Adrenal gland (tissue), 5 donors: ENCODE data around the gene ZNRF1.

Source experiments
- POLR2A ChIP-seq, 2 donors: fragments of 450-650 bp; IDR thresholded peaks; one replicate each; pipeline ENCODE4 v1.6.1; 2017; ENCODE audit warnings: antibody characterized with exemption in 2 of 2, mild to moderate bottlenecking in 2 of 2, moderate library complexity in 1 of 2
- TF ChIP-seq, protein P1 (sequence below), 6 experiments: fragments of 450-650 bp in 4 of 6; fragments of 200-600 bp in 2 of 6; sonication (generic) in 1 of 6; IDR thresholded peaks; 1 replicate in 5 of 6; 2 replicates in 1 of 6; pipeline versions ENCODE4 v1.5.1 to v1.8.0; 2016 to 2021; ENCODE audit warnings: antibody characterized with exemption in 6 of 6, mild to moderate bottlenecking in 2 of 6, moderate library complexity in 1 of 6
- donor health status: DM: no; HTN: no; CAD: no.

DNA sequence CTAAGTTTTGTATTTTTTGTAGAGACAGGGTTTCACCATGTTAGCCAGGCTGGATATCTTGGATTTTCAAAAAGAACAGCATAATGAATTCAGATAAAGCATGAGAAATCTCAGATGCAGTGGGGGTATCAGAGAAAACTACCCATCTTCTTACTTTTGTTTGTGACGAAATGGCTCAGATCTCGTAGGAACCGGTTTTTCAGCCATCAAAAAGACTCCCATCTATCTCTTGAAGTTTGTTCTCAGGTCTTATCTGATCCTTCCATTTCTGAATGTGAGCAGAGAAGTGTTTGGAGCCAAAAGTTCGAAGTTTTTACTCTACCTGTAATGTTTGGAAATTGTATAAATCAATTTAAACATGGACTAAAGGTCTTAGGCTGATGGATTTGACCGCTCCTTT lies 60.6 kb downstream of the ZNRF1 start:
- no peak for TF ChIP-seq POLR2A (IDR thresholded peaks at IDR 0.05)
- TF ChIP-seq, protein P1, sequence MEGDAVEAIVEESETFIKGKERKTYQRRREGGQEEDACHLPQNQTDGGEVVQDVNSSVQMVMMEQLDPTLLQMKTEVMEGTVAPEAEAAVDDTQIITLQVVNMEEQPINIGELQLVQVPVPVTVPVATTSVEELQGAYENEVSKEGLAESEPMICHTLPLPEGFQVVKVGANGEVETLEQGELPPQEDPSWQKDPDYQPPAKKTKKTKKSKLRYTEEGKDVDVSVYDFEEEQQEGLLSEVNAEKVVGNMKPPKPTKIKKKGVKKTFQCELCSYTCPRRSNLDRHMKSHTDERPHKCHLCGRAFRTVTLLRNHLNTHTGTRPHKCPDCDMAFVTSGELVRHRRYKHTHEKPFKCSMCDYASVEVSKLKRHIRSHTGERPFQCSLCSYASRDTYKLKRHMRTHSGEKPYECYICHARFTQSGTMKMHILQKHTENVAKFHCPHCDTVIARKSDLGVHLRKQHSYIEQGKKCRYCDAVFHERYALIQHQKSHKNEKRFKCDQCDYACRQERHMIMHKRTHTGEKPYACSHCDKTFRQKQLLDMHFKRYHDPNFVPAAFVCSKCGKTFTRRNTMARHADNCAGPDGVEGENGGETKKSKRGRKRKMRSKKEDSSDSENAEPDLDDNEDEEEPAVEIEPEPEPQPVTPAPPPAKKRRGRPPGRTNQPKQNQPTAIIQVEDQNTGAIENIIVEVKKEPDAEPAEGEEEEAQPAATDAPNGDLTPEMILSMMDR (IDR thresholded peaks at IDR 0.05): no peak
